ENCODE results near the gene ZIC4. TPM values are rescaled to one million over a fixed set of nuclear protein-coding genes. Genes with fewer than 3 reads are reported as not detected.

The ZIC4 gene
- total RNA-seq, 2 donors from 2014 or later, result not detected

- peaks cover 78% of the 10 kb centered on the region for H3K27me3 ChIP-seq (replicated peaks; ENCODE audit: insufficient read depth)
- H3K4me1 ChIP-seq (replicated peaks), result no peaks in the 10 kb centered on the region
- 4% methylated on average over 51 of the region's 51 CpGs for WGBS
- no peak for DNase-seq (ENCODE audit: low spot score)
- no peak overlapping the region for H3K4me3 ChIP-seq
- intact Hi-C loops (cut with DNase I), result no loop called here
- H3K27ac ChIP-seq, result no peak overlapping the region
- no peak for TF ChIP-seq POLR2AphosphoS5 (IDR thresholded peaks at IDR 0.05)
- no peak for TF ChIP-seq POLR2A (IDR thresholded peaks at IDR 0.05)
- no peak for TF ChIP-seq CTCF (IDR thresholded peaks at IDR 0.05)
- no peaks in the 10 kb centered on the region for H3K9me3 ChIP-seq
- H3K36me3 ChIP-seq, result no peaks in the 10 kb centered on the region
These were observed 14.3 kb downstream of the ZIC4 start for GRCh38 chr3:147391781-147392624.

DNA sequence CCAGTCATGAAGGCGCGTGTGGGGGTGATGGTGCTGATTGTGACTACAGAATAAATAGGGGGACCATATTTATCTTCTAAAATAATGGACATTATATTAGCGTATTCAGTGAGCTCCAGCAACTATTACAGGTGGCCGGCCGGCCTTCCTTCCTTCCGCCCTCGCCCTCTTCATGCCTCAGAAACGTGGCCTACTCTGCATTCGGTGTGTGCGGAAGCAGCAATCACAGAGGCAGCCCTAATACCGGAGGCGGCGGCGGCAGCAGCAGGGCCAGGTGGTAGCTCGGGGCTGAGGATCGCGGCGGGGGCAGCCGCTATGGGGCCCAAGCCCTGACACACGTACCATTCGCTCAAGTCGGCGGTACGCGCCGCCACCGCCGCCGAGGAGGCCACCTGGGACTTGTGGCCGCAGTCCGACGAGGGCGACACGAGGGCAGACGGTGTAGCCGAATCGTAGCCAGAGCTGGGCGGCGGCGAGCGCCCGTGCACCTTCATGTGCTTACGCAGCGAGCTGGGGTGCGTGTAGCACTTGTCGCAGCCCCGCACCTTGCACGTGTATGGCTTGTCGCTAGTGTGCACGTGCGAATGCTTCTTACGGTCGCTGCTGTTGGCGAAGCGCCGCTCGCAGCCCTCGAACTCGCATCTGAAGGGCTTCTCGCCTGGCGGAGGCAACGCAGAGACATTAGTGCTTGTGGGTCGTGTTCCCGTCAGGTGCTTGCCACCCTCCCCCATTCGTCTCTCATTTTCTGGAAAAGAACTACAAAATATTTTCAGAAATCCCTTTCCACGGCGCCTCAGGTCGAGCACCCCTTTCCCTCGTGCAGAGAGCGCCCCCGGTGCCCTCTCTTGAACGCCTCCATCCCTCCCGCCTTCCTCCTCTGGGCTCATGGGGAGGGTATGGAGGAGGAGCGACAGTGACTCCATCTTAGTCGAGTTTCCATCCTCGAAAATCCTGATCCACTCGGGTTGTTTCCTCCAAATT is 15.5 kb downstream of the ZIC4 start:
- no peak for DNase-seq (ENCODE audit: low spot score)
- Histone ChIP-seq H3K36me3 (no peaks in the 10 kb centered on the region), H3K4me1 (replicated peaks) (no peaks in the 10 kb centered on the region), H3K27me3 (replicated peaks; ENCODE audit: insufficient read depth) (peaks cover 69% of the 10 kb centered on the region), H3K27ac (no peak overlapping the region), H3K9me3 (no peaks in the 10 kb centered on the region), H3K4me3 (no peak overlapping the region)
- 6% methylated on average over 52 of the region's 77 CpGs for WGBS
- no peak for TF ChIP-seq POLR2AphosphoS5 (IDR thresholded peaks at IDR 0.05)
- no peak for TF ChIP-seq CTCF (IDR thresholded peaks at IDR 0.05)
- TF ChIP-seq POLR2A (IDR thresholded peaks at IDR 0.05), result no peak
- intact Hi-C loops (cut with DNase I), result no loop called here

- Histone ChIP-seq H3K27me3 (replicated peaks; ENCODE audit: insufficient read depth) (peaks cover 69% of the 10 kb centered on the region), H3K4me3 (no peak overlapping the region), H3K27ac (no peak overlapping the region), H3K9me3 (no peaks in the 10 kb centered on the region), H3K4me1 (replicated peaks) (no peaks in the 10 kb centered on the region), H3K36me3 (no peaks in the 10 kb centered on the region)
- TF ChIP-seq CTCF (IDR thresholded peaks at IDR 0.05) (no peak), POLR2A (IDR thresholded peaks at IDR 0.05) (no peak), POLR2AphosphoS5 (IDR thresholded peaks at IDR 0.05) (no peak)
- DNase-seq (ENCODE audit: low spot score), result no peak
- 5% methylated on average over 12 of the region's 12 CpGs for WGBS
- intact Hi-C loops (cut with DNase I), result no loop called here
These were observed 16.6 kb downstream of the ZIC4 start for GRCh38 chr3:147389717-147390116.

GRCh38 chr3:147388700-147389580 is 17.4 kb downstream of the ZIC4 start:
- intact Hi-C loops (cut with DNase I), result no loop called here
- no peaks in the 10 kb centered on the region for H3K4me1 ChIP-seq (replicated peaks)
- H3K4me3 ChIP-seq, result no peak overlapping the region
- TF ChIP-seq POLR2A (IDR thresholded peaks at IDR 0.05) (no peak), CTCF (IDR thresholded peaks at IDR 0.05) (no peak), POLR2AphosphoS5 (IDR thresholded peaks at IDR 0.05) (no peak)
- H3K27ac ChIP-seq, result no peak overlapping the region
- H3K27me3 ChIP-seq (replicated peaks; ENCODE audit: insufficient read depth), result peaks cover 73% of the 10 kb centered on the region
- no peaks in the 10 kb centered on the region for H3K36me3 ChIP-seq
- no peak for DNase-seq (ENCODE audit: low spot score)
- WGBS, result 6% methylated on average over 25 of the region's 25 CpGs
- no peaks in the 10 kb centered on the region for H3K9me3 ChIP-seq

All from prostate gland (tissue), 2 donors.